Bronchus fibroblast of lung (primary cell): ENCODE data around the gene PCIF1. TPM values are rescaled to one million over a fixed set of nuclear protein-coding genes. Genes with fewer than 3 reads are reported as not detected.

ENCODE experiments used
- total RNA-seq: library from RNA; depleted of rRNA; stranded (reverse); fragments of >200 nt; gene quantifications from 2 replicates; pipeline ENCODE4 v1.2.3, GENCODE V29; 2015

Gene PCIF1
- total RNA-seq = 19.7 and 22.7 TPM in 2 replicates

GRCh38 chr20:45934586-45935415, at the start of gene PCIF1:
PCIF1 (plus strand) TSS chr20:45934683; CDS start chr20:45939000, 4,317 bp downstream.

GRCh38 chr20:45887346-45887715, 47.2 kb upstream of the PCIF1 start, which contains the start of gene SPATA25:
SPATA25 (minus strand) TSS chr20:45887622; CDS start chr20:45887590, 32 bp downstream.

DNA sequence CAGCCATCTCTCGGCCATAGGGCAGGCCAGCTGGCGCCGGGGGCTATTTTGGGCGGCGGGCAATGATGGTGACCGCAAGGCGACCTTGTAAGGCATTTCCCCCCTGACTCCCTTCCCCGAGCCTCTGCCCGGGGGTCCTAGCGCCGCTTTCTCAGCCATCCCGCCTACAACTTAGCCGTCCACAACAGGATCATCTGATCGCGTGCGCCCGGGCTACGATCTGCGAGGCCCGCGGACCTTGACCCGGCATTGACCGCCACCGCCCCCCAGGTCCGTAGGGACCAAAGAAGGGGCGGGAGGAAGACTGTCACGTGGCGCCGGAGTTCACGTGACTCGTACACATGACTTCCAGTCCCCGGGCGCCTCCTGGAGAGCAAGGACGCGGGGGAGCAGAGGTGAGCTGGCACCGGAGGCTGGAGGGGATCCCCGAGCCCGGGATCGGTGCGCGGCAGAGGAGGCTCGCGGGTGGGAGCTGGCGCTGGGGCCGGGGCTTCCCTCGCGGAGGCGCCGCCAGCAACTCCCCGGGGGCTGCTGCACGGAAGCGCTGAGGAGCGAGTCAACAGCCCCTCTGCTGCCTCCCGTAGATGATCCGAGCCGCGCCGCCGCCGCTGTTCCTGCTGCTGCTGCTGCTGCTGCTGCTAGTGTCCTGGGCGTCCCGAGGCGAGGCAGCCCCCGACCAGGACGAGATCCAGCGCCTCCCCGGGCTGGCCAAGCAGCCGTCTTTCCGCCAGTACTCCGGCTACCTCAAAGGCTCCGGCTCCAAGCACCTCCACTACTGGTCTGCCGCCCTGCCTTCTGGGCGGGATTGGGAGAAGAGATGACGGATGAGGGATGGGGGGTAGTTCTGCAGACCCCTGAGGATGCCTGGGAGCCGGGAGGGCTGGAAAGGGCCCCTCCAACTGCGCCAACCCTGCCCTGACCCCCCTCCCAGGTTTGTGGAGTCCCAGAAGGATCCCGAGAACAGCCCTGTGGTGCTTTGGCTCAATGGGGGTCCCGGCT, 43.2 kb upstream of the PCIF1 start, which contains the start of the genes CTSA and NEURL2:
TSS of gene CTSA (plus strand) at position 351 of the 999 bp plus-strand sequence. CDS start at position 585, 234 bp downstream.
TSS of gene NEURL2 (minus strand) at position 224 of the 999 bp plus-strand sequence. CDS start at position 7, 217 bp downstream.

GRCh38 chr20:45911486-45912343, 22.8 kb upstream of the PCIF1 start, which contains the start of gene PLTP:
PLTP (minus strand) TSS chr20:45912155; CDS start chr20:45911452, 703 bp downstream.

DNA sequence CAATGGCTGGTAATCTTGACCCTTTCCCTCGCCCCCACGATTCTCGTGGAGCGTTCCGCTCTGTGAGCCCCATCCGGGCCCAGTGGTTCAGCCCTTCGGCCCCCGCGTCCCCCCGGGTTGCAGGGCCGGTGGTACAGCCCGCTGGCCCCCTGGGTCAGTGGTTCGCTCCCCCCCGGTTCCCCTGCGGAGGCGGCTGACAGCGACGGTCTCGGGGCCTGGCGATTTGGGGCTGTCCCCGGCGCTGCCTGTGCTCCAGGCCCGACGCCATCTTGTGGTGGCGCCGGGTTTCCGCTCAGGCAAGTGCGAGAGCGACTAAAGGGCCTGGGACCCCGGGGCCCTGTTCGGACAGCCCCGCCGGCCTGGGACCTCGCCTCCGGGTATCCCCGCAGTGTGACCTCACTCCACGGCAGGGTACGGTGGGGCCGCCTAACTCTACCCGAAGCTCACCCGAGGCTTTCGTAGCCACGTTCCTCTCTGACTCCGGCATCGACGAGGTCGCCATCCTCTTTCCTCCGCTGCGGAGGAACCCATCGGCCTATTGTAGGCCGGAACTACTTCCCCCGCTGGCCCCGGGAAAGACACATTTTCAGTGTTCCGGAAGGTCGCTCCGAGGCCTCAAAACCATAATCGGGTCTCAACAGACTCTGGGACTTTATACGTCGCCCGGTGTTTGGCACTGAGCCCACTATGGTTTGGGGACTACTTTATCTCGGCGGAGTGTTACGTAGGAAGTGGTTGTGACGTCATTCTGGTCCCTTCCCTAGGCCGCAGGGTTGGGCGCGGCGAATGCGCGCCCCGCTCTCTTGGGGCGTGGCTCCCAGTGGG, 37.4 kb downstream of the PCIF1 start, which contains the start of gene ZNF335:
TSS of gene ZNF335 (minus strand) at position 529 of the 825 bp plus-strand sequence. CDS start 793 bp downstream, outside the sequence.

Other genes starting within 250 kb of the PCIF1 start
- not detected in 2 replicates for gene WFDC13, start 232.6 kb upstream of the PCIF1 start, total RNA-seq
- not detected in 2 replicates for gene WFDC10B, start 229.7 kb upstream of the PCIF1 start, total RNA-seq
- not detected in 2 replicates for gene SPINT4, start 212.3 kb upstream of the PCIF1 start, total RNA-seq
- gene WFDC3, start 142.8 kb upstream of the PCIF1 start, total RNA-seq = 0.67 TPM in 1 of 2 replicates, not detected in the other
- 29.6 and 36.7 TPM in 2 replicates for gene DNTTIP1, start 142.7 kb upstream of the PCIF1 start, total RNA-seq
- 225 and 261 TPM in 2 replicates for gene UBE2C, start 122.0 kb upstream of the PCIF1 start, total RNA-seq
- gene TNNC2, start 107.4 kb upstream of the PCIF1 start, total RNA-seq = 0.84 TPM in 1 of 2 replicates, not detected in the other
- 49.5 and 53.3 TPM in 2 replicates for gene SNX21, start 100.9 kb upstream of the PCIF1 start, total RNA-seq
- 39.8 and 40.3 TPM in 2 replicates for gene ACOT8, start 77.3 kb upstream of the PCIF1 start, total RNA-seq
- gene ZSWIM3, start 77.1 kb upstream of the PCIF1 start, total RNA-seq = 3.9 and 4.0 TPM in 2 replicates
- gene ZSWIM1, start 53.5 kb upstream of the PCIF1 start, total RNA-seq = 9.2 and 9.4 TPM in 2 replicates
- gene SPATA25, start 47.1 kb upstream of the PCIF1 start, total RNA-seq = 0.15 TPM in 1 of 2 replicates, not detected in the other
- 3.4 and 3.7 TPM in 2 replicates for gene NEURL2, start 43.5 kb upstream of the PCIF1 start, total RNA-seq
- gene CTSA, start 43.3 kb upstream of the PCIF1 start, total RNA-seq = 77.2 and 91.1 TPM in 2 replicates
- gene PLTP, start 22.5 kb upstream of the PCIF1 start, total RNA-seq = 48.3 and 51.7 TPM in 2 replicates
- 11.1 and 12.1 TPM in 2 replicates for gene ZNF335, start 37.5 kb downstream of the PCIF1 start, total RNA-seq
- gene MMP9, start 74.2 kb downstream of the PCIF1 start, total RNA-seq = not detected in 2 replicates
- not detected in 2 replicates for gene SLC12A5, start 94.5 kb downstream of the PCIF1 start, total RNA-seq
- gene NCOA5, start 155.3 kb downstream of the PCIF1 start, total RNA-seq = 22.4 and 22.7 TPM in 2 replicates
- gene CD40, start 183.6 kb downstream of the PCIF1 start, total RNA-seq = 3.3 and 4.4 TPM in 2 replicates